K562 (cell line): ENCODE results near the gene WDR46. TPM values are rescaled to one million over a fixed set of nuclear protein-coding genes. Genes with fewer than 3 reads are reported as not detected.
A peak's percentile ranks its signal among the peaks of the same experiment; 100 is the strongest.

ENCODE experiments used
- CREM ChIP-seq: IDR thresholded peaks from 2 replicates; pipeline ENCODE4 v1.6.1; 2014; ENCODE audit warnings: antibody characterized with exemption, low read depth
- ZNF197 ChIP-seq: fragments of 200-800 bp; sonication (Bioruptor generic); IDR thresholded peaks from 2 replicates; pipeline ENCODE4 v1.6.1; 2016; ENCODE audit warnings: low read depth, missing genetic modification characterization, missing compliant biosample characterization
- ZNF274 ChIP-seq: IDR thresholded peaks from 2 replicates; pipeline ENCODE4 v1.6.1; 2011; ENCODE audit warnings: low read depth, mild to moderate bottlenecking, low read length, moderate library complexity, borderline replicate concordance
- ZNF584 ChIP-seq: fragments of 200-800 bp; sonication (Bioruptor generic); IDR thresholded peaks from 2 replicates; pipeline ENCODE4 v1.6.1; 2016; ENCODE audit warnings: low read depth, mild to moderate bottlenecking, missing genetic modification characterization, missing compliant biosample characterization
- polyA plus RNA-seq, 8 experiments: library from polyadenylated mRNA; depleted of rRNA in 4 of 8; stranded (reverse) in 5 of 8; unstranded in 3 of 8; fragments of >200 nt; fragmentation: Nextera tagmentation in 2 of 8; fragmentation: Illumina TruSeq in 1 of 8; extraction: Ambion mirVana in 2 of 8; extraction: Trizol in 1 of 8; gene quantifications; 2 replicates each; pipeline versions ENCODE4 v1.2.1 to v1.2.3, GENCODE V29; 2011 to 2014; ENCODE audit warnings: inconsistent platforms in 1 of 8, missing spikeins in 1 of 8
- total RNA-seq, 7 experiments: library from RNA; depleted of rRNA in 6 of 7; stranded (reverse); fragments of >200 nt in 6 of 7; fragmentation: Illumina TruSeq in 2 of 7; extraction: Trizol in 2 of 7; gene quantifications; 2 replicates each; pipeline versions ENCODE4 v1.2.1 to v1.2.3, GENCODE V29; 2011 to 2021; ENCODE audit warnings: low replicate concordance in 1 of 7
- TF ChIP-seq, protein P1 (sequence below): fragments of 200-400 bp; formaldehyde crosslinking; IDR thresholded peaks from 2 replicates; pipeline ENCODE4 v1.6.1; 2017; ENCODE audit warnings: mild to moderate bottlenecking, low read depth, low read length, moderate library complexity
- TF ChIP-seq, protein P2 (sequence below): fragments of 450-650 bp; formaldehyde crosslinking; IDR thresholded peaks from 2 replicates; pipeline ENCODE4 v1.4.0; 2020; ENCODE audit warnings: mild to moderate bottlenecking
- TF ChIP-seq, protein P3 (sequence below): fragments of 450-650 bp; formaldehyde crosslinking; IDR thresholded peaks from 2 replicates; pipeline ENCODE4 v1.4.0; 2020; ENCODE audit warnings: mild to moderate bottlenecking, moderate library complexity
- TF ChIP-seq, protein P4 (sequence below): fragments of 250-450 bp; sonication (Bioruptor Pico); IDR thresholded peaks from 2 replicates; pipeline ENCODE4 v1.5.0; 2020; ENCODE audit warnings: mild to moderate bottlenecking
- TF ChIP-seq, protein P5 (sequence below), 2 experiments: fragments of 150-350 bp in 1 of 2; IDR thresholded peaks; 2 replicates each; pipeline ENCODE4 v1.6.1; 2012 to 2016; ENCODE audit warnings: low read depth in 2 of 2, low read length in 2 of 2, mild to moderate bottlenecking in 1 of 2, moderate library complexity in 1 of 2
- TF ChIP-seq, protein P6 (sequence below): sonication (generic); formaldehyde crosslinking; IDR thresholded peaks from 2 replicates; pipeline ENCODE4 v1.8.0; 2022; ENCODE audit warnings: missing genetic modification reagents, mild to moderate bottlenecking, borderline replicate concordance
- TF ChIP-seq, protein P7 (sequence below): sonication (generic); formaldehyde crosslinking; IDR thresholded peaks from 2 replicates; pipeline ENCODE4 v1.8.0; 2022; ENCODE audit warnings: missing genetic modification reagents, mild to moderate bottlenecking, borderline replicate concordance

Gene WDR46
- total and polyA plus RNA-seq, 9 of the 15 experiments (the other 6 are each of a cell fraction or from before 2014, with no cell fraction given): 8.9 to 146 (median 93.1) TPM

DNA sequence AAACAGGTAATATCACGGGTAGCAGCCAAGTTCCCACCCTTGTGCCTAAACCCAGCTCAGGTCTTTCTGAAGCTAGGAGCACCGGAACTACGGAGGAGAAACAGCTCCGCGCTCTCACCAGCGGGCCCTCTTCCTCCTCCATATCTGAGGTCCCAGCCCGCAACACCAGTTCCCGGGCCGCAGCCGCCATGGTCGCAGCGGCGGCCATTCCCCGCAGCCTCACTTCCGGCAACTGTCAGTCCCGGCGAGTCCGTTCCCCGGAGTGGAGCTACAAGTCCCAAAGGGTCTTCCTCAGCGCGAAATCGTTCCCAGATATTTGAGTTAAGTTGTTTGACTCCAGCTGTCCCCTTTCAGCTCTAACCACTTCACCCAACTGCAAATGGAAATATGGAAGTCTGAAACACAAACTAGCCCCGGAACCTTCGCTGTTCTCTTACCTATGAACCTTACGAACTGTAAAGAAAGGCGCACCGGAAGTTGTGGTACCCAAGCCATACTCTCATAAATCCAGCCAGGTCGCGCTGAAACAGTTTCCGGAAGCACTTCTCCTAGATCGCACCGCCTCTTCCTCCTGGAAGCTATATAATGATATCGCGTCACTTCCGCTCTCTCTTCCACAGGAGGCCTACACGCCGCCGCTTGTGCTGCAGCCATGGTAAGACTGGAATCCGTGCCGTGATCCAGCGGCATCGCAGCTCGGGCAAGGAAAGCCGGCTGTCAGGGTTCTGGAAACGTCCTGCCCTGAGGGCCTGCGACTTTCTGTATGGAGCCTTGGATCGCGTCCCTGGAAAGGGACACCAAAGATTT, 17.4 kb downstream of the WDR46 start, which contains the start of the genes RPS18 and VPS52 (continued):
- TF ChIP-seq, protein P1, sequence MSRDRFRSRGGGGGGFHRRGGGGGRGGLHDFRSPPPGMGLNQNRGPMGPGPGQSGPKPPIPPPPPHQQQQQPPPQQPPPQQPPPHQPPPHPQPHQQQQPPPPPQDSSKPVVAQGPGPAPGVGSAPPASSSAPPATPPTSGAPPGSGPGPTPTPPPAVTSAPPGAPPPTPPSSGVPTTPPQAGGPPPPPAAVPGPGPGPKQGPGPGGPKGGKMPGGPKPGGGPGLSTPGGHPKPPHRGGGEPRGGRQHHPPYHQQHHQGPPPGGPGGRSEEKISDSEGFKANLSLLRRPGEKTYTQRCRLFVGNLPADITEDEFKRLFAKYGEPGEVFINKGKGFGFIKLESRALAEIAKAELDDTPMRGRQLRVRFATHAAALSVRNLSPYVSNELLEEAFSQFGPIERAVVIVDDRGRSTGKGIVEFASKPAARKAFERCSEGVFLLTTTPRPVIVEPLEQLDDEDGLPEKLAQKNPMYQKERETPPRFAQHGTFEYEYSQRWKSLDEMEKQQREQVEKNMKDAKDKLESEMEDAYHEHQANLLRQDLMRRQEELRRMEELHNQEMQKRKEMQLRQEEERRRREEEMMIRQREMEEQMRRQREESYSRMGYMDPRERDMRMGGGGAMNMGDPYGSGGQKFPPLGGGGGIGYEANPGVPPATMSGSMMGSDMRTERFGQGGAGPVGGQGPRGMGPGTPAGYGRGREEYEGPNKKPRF: no peak
- TF ChIP-seq, protein P2, sequence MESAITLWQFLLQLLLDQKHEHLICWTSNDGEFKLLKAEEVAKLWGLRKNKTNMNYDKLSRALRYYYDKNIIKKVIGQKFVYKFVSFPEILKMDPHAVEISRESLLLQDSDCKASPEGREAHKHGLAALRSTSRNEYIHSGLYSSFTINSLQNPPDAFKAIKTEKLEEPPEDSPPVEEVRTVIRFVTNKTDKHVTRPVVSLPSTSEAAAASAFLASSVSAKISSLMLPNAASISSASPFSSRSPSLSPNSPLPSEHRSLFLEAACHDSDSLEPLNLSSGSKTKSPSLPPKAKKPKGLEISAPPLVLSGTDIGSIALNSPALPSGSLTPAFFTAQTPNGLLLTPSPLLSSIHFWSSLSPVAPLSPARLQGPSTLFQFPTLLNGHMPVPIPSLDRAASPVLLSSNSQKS (CRISPR knock-in tag): no peak
- TF ChIP-seq ZNF197 (peak; percentile 89), ZNF584 (peak; percentile 91), CREM (peak; percentile 99), ZNF274 (no peak)
- TF ChIP-seq, protein P3, sequence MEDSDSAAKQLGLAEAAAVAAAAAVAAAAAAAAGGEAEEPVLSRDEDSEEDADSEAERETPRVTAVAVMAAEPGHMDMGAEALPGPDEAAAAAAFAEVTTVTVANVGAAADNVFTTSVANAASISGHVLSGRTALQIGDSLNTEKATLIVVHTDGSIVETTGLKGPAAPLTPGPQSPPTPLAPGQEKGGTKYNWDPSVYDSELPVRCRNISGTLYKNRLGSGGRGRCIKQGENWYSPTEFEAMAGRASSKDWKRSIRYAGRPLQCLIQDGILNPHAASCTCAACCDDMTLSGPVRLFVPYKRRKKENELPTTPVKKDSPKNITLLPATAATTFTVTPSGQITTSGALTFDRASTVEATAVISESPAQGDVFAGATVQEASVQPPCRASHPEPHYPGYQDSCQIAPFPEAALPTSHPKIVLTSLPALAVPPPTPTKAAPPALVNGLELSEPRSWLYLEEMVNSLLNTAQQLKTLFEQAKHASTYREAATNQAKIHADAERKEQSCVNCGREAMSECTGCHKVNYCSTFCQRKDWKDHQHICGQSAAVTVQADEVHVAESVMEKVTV (CRISPR knock-in tag): 0 out of 2 replicates have a peak, but pooled peaks have one; percentile 29
- TF ChIP-seq, protein P4, sequence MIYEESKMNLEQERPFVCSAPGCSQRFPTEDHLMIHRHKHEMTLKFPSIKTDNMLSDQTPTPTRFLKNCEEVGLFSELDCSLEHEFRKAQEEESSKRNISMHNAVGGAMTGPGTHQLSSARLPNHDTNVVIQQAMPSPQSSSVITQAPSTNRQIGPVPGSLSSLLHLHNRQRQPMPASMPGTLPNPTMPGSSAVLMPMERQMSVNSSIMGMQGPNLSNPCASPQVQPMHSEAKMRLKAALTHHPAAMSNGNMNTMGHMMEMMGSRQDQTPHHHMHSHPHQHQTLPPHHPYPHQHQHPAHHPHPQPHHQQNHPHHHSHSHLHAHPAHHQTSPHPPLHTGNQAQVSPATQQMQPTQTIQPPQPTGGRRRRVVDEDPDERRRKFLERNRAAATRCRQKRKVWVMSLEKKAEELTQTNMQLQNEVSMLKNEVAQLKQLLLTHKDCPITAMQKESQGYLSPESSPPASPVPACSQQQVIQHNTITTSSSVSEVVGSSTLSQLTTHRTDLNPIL (CRISPR knock-in tag): no peak
- TF ChIP-seq, protein P5, sequence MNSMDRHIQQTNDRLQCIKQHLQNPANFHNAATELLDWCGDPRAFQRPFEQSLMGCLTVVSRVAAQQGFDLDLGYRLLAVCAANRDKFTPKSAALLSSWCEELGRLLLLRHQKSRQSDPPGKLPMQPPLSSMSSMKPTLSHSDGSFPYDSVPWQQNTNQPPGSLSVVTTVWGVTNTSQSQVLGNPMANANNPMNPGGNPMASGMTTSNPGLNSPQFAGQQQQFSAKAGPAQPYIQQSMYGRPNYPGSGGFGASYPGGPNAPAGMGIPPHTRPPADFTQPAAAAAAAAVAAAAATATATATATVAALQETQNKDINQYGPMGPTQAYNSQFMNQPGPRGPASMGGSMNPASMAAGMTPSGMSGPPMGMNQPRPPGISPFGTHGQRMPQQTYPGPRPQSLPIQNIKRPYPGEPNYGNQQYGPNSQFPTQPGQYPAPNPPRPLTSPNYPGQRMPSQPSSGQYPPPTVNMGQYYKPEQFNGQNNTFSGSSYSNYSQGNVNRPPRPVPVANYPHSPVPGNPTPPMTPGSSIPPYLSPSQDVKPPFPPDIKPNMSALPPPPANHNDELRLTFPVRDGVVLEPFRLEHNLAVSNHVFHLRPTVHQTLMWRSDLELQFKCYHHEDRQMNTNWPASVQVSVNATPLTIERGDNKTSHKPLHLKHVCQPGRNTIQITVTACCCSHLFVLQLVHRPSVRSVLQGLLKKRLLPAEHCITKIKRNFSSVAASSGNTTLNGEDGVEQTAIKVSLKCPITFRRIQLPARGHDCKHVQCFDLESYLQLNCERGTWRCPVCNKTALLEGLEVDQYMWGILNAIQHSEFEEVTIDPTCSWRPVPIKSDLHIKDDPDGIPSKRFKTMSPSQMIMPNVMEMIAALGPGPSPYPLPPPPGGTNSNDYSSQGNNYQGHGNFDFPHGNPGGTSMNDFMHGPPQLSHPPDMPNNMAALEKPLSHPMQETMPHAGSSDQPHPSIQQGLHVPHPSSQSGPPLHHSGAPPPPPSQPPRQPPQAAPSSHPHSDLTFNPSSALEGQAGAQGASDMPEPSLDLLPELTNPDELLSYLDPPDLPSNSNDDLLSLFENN (IDR thresholded peaks at IDR 0.05; ENCODE audit: low read depth in 2 of 2, low read length in 2 of 2): peak in 1 of 2 experiments; percentile 83; a peak in 1 of 4 replicates
- TF ChIP-seq, protein P6, sequence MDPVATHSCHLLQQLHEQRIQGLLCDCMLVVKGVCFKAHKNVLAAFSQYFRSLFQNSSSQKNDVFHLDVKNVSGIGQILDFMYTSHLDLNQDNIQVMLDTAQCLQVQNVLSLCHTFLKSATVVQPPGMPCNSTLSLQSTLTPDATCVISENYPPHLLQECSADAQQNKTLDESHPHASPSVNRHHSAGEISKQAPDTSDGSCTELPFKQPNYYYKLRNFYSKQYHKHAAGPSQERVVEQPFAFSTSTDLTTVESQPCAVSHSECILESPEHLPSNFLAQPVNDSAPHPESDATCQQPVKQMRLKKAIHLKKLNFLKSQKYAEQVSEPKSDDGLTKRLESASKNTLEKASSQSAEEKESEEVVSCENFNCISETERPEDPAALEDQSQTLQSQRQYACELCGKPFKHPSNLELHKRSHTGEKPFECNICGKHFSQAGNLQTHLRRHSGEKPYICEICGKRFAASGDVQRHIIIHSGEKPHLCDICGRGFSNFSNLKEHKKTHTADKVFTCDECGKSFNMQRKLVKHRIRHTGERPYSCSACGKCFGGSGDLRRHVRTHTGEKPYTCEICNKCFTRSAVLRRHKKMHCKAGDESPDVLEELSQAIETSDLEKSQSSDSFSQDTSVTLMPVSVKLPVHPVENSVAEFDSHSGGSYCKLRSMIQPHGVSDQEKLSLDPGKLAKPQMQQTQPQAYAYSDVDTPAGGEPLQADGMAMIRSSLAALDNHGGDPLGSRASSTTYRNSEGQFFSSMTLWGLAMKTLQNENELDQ (CRISPR knock-in tag): no peak
- TF ChIP-seq, protein P7, sequence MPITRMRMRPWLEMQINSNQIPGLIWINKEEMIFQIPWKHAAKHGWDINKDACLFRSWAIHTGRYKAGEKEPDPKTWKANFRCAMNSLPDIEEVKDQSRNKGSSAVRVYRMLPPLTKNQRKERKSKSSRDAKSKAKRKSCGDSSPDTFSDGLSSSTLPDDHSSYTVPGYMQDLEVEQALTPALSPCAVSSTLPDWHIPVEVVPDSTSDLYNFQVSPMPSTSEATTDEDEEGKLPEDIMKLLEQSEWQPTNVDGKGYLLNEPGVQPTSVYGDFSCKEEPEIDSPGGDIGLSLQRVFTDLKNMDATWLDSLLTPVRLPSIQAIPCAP (CRISPR knock-in tag): 0 out of 2 replicates have a peak, but pooled peaks have one; percentile 70
